NCI-H2107 treated with DMSO at 0.1 percent for 48 hours (cell line): ENCODE results near the gene LAMA2.

Source experiments
- DNase-seq: peaks from one replicate; lab custom pipeline; 2025; ENCODE audit not compliant: unreplicated experiment; lab: John Stamatoyannopoulos, UW

Gene LAMA2

DNA sequence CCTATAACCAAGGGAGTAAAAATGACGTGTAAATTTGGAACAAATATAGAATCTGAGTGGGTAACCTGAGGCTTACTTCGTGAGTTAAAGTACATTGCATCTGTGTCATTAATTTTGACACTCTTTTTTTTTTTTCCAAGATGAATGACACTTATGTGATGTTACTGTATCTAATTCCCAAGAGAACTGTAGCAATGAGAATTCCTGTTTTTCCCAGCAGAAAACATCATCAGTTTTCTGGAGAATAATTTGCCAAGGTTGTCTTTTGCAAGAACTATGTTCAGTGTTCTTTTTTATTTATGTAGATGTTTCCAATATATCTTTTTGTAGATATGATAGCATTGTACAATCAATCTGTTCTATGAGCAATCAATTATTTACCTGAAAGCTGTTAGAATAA, 543.4 kb downstream of the LAMA2 start:
- no peak for DNase-seq

DNA sequence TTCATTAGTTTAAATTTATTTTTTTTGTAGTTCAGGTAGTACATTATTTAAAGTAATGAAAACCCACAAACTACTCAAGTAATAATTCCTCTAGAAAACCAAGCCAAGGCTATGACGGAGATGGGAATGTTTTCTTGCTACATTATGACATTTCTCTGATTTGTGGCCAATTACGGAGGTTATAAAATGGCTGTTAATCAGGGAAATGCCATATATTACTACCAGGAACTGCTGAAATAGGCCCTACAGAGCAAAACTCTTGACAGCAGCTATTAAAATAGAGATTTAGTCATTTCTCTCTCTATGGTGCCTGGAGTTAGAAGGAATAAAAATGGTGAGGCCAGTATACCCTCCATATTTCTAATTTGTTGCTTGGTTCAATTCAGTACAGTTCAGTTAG, 547.0 kb downstream of the LAMA2 start:
- no peak for DNase-seq

DNA sequence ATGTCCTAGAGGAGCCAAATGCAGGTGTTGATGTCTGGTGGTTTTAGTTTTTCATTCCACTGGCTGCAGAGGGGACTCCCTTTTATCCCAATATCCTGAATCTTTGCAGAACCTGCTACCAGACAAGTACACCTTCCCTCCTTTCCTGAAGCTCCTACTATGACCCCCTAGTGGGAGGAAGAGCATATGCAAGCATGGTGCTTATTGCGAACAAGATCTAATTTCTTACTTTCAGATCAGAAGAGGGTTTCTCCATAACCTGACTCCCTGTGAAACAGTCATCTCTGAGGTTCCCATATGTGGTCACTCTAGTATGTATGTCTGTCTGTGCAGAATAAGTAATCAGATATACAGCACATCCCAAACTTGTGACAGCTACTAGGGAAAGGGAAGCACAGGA, 549.8 kb downstream of the LAMA2 start:
- DNase-seq, result no peak

DNA sequence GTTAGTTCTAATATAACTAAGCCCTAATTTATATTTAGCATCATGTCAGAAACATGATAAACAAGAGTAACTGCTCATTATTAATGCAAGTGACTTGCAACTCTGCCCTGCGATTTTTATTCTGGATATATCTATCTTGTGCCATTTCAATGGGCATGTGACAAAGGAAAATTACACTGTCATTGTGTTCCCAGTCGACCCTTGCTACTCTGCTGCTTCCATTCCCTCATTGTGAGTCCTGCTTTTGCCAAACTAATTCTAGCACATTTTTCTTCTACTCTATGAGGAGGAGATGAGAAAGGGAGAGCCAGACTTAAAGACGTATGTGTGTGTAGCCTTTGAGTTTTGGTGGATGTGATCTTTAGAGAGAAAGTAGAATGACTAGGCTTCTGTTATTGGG, 551.2 kb downstream of the LAMA2 start:
- no peak for DNase-seq

DNA sequence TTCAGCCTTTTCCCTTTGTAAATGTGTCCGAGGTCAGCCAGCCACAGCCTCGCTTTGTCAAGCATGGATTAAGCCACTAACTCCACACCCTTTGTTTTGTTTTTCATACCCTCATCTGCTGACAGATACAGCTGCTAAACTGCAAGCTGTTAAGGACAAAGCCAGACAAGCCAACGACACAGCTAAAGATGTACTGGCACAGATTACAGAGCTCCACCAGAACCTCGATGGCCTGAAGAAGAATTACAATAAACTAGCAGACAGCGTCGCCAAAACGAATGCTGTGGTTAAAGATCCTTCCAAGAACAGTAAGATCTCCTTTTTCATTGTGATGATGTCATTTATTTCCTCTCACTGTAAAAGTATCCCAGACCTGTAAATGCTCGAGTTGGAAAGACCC, 557.8 kb downstream of the LAMA2 start:
- no peak for DNase-seq

DNA sequence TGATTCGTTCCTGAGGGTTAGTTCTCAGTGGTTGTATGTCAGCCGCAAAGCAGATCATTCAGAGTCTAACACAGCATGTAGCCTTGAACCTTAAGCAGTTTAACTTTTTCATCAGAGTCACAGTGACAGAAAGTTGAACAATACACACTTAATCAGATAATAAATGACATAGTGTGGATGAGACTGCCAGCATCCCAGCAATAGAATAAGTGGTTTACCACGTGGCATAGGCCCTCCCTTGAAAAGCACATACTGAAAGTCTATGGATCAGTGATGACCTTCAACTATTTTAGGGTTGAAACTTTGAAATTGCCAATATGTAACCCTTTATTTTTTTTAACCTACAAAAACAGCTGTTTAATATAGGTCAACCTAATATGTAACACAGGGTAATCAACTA, 561.7 kb downstream of the LAMA2 start:
- no peak for DNase-seq

DNA sequence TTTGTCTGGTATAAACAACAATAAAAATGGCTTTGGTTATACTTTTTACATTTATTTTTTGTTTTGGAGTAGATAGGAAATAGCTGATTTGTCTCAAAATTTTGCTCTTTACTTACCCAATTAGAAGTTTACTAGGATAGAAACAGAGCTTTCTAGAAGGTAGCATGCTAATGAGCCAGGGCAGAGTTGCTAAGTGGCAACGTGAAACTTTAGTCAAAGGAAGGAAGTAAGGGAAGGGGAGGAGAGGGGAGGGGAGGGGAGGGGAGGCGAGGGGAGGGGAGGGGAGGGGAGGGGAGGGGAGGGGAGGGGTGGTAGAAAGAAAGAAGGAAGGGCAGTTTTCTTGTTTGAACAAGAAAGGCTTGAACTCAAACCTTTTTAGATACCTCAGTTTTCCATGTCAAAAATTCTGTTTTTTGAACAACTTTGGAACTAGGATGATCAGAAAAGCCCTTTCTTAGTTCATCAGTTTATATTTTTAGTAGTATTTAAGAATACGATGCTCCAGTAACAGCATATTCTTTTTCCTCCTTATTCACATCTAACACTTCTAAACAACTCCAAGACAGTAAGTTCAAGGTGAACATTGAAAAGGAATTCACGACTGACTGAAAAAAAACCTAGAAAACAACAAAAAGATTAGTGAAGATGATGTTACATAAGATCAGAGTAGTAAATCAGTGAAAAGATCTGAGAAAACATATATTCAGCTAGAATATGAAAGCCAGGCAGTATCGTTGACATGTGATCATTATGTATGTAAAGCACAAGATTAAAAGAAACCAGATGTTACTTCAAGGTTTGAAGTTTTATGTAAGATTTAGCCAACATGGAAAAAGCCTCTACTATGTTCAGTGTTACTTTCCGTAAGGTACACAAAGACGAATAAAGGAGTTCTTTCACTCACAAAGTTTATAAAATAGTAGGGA, 563.6 kb downstream of the LAMA2 start:
- no peak for DNase-seq

DNA sequence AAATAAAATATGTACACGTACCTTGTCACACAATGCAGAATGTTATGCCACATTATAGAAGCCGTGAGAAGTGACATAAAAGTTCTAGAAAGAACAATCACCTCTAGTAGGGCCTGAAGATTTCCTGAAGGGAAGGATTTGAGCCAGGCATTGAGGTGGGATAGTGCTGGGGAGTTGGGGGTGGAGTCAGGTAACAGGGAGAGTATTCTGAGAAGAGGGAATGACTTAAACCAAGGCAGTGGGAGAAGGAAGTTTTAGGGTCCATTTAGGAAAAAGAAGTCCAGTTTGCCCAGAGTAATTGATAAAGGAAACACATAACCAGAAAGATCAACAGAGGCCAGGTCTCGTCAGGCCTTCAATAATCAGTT, 564.2 kb downstream of the LAMA2 start:
- no peak for DNase-seq

DNA sequence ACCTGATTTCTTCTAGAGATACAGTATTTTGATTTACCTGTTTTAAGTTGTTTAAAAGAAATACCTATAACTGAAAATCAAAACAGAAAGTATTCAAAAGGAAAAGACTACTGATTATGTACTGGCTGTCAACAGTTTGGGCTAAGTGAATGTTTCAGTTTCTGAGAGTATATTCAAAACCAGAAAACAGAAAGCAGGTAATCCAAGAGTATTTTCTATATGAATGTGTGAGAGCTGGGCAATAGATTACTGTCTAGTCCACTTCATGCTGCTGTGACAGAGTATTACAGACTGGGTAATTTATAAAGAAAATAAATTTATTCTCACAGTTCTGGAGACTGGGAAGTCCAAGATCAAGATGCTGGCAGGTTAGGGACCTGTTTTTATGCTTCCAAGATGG, 566.0 kb downstream of the LAMA2 start:
- no peak for DNase-seq

DNA sequence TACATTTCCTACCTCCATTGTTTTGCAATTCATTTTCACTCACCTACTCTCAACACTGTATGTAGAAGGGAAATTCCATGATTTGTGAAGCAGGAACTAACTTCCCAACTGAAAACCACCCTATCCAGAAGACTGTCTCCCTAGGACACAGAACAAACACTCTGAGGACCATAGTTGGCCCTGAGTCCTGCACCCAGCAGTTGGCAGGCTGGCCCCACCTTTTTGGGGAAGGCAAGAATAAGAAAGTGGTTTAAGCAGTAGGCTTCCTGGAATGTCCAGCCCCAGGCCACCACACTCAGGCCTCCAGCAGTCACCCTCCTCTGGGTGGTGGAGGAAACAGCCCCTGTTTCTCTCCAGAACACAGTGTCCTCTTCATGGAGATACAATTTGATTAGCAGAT, 568.2 kb downstream of the LAMA2 start:
- no peak for DNase-seq

DNA sequence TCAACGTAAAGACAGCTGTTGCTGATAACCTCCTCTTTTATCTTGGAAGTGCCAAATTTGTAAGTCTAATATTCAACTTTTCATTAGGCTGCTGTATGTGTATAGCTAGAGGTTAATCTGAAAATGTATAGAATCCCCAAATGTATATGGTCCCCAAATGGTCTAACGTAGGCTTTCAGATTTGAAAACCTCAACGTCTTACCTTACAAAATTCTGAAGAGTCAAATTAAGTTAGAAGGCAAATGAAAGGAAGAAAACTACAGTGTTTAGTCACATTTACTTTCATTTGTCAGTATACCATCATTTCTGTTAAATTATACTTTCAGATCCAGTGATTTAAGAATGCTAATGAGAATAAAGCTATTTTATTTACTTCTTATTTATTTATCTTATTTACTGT, 570.1 kb downstream of the LAMA2 start:
- DNase-seq, result no peak

DNA sequence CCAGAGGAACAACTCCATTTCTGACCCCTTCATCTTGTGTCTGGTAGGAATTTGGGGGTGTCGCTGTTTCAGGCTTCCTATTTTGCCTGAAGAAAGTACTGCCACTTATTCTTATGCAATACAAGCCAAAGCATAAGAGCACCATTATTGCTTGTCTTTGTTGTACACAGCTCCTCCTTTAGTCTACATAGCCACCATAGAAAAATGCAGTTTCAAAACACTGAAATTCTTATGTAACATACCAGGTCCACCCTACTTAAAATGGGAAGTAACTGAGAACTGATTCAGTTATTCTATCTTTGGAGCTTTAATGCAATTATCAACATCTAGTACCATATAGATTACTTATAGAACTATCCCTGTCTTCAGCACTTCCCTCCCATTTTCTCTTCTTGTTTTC, 571.5 kb downstream of the LAMA2 start:
- DNase-seq, result no peak

DNA sequence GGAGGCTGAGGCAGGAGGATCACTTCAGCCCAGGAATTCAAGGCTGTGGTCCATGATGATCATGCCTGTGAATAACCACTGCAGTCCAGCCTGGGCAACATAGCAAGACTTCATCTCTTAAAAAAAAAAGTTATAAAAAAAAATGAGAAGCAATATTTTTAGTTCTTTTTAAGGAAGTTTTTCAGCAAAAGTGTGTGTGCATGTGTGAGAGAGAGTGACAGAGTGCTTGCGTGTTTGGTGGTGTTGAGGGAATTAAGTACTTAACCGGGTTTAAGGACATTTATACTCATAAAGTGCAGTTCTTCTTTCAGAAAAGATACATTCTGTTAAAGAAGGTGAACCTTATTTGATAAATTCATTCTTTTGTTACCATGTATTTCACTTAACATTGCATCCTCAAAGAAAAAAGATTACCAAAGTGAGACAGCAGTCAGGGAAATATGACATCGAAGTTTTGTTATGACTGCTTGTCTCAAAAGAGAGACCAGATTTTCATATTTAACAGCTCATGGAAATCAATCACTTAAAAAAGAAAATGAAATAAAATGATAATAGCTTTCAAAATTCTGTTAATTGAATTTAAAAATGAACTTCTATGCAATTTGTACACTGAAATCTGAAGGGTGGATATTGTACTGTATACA, 572.3 kb downstream of the LAMA2 start:
- no peak for DNase-seq

DNA sequence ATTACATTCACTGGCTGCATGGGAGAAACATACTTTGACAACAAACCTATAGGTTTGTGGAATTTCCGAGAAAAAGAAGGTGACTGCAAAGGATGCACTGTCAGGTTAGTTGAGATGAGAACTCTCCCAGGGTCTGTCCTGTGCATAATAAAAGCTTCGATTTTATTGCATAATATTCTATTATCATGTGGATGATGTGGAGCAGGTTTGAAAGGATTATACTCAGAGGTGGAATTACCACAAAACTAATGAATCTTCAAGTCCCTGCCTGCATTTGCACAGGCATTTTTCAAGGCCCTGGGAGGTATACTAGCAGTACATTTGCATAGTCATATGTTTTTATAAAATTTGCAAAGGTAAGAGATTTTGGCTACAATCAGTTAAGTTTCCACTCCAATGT, 577.3 kb downstream of the LAMA2 start:
- DNase-seq, result no peak

DNA sequence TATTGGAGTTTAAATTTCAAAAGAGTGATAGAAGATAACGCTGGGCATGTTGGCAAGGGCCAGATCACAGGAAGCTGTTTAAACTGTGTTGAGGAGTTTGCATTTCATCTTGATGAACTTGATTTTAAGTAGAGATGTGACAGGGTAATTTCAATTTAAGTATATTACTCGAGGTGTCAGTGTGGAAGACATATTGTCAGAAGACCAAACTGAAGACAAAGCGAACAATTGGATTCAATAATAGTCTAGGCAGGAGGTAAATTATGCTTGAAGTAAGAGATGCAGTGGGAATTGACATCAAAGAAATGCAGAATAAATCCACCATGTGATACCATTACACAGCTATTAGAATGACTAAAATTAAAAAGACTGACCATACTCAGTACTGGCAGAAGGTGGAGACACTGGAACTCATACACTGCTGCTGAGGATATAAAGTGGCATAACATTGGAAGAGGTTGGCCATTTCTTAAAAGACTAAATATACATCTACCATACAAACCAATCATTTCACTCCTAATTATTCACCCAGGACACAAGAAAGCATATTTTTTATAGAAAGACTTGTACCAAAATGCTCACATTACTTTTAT, 586.2 kb downstream of the LAMA2 start:
- no peak for DNase-seq

DNA sequence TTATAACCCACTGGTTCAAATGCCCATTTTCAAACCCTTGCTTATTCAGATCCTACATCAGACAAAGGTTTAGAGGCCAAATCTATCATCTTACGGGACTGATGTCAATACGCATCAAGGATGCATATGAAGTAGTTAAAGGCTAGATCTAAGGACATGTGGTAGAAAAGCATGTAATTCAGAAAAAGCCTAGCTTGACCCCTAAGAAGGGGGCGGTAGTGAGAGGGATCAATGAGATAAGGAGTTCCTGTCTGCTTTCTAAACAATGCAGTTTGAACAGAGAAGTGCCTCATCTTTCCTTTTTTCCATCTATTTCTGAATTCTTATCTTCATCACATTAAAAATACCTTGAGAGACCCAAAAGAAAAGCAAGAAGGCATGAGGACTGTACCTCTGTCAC, 589.3 kb downstream of the LAMA2 start:
- no peak for DNase-seq

DNA sequence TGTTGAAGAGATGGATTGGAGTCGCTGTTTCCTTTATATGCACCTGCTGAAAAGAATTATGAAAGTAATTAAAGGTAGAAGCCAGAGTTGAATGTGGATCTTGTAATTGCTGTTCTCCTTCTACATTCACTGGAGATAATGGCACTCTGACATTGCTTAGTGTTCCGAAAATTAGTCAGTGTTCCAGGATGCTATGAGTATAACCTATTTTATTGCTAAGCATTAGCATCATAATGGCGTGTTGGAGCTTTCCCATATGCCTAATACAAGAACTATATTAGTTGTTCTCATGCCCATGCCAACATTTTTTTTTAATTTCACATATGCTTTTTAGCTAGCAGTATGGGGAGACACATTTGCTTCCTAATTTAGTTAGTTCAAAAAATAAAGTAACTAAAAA, 590.6 kb downstream of the LAMA2 start:
- DNase-seq, result no peak

DNA sequence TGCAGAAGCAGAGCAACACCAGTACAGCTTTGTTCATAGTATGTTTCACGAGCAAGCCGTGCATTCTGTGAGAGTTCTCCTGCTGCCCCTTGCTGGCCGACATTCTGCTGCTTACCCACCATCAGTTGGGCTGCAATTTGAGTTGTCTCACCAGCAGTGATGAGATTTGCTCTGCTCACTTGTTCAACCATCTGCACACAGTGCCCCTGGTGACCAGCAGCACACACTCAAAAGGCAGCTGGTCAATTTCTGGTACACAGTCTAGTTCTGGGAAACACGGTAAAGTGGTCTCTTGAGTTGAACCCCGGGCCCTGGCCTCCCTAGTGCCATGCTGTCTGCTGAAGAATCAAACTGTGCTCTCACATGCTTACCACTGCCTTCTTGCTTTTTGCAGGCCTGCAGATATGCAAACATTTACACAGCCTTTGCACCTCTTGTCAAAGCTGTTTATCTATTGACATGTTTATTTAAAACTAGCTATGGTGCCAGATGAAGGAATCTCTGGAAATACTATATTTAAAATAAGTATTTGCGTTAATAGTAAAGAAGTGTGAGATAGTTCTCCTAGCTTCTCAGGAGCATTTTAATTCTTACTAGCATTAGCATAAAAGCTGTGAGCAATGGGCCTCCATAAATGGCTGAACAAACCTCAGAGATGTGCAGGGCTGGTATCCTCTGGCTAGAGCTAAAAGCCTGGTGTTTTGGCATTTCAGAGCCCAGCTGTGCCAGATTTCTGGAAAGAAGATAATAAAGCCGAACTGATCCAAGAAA, 592.7 kb downstream of the LAMA2 start:
- no peak for DNase-seq

DNA sequence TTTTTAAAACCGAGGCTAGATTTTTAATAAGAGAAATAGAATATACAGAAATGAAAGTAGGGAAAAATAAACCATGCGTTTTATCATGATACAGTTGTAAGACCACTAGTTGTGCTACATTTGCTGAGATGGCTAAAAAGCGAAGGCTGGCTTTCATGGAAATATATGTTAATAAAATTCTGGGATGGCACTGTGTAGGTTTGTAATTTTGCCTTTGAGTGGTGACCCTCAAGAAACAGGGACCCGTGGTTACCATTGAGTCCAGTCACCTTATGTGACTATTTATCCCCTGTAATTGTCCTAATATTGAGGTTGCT, 593.3 kb downstream of the LAMA2 start:
- no peak for DNase-seq

DNA sequence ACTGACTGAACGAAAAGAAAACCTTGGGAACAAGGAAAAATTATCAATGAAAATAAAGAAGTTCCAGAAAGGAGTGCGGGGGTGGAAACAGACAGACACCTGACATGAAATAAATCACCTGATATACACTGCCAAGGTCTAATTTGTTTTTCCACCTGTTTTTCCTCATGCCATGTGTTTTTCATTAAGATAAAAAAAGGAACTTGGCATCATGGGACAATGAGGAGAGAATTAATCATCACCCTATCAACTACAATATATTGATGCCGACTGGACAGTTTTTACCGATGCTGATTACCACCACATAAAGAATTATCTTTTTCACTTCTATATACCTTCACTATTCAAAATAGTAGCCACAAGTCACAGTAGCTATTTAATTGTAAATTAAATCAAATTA, 593.9 kb downstream of the LAMA2 start:
- no peak for DNase-seq

DNA sequence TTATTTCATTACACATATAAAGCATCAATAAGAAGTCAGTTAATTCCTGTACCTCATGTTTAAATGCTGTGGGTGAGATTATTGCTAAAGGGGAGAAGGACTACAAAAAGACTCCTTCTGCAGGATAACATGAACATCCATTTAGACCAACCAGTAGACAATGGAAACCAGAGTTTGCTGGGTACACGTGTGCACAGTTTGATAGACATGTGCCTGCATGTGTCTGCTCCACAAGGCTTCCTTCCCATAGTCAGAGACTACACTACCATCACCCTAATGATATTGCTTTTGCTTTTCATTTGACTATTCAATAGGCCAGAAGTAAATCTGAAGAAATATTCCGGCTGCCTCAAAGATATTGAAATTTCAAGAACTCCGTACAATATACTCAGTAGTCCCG, 595.4 kb downstream of the LAMA2 start:
- DNase-seq, result no peak

DNA sequence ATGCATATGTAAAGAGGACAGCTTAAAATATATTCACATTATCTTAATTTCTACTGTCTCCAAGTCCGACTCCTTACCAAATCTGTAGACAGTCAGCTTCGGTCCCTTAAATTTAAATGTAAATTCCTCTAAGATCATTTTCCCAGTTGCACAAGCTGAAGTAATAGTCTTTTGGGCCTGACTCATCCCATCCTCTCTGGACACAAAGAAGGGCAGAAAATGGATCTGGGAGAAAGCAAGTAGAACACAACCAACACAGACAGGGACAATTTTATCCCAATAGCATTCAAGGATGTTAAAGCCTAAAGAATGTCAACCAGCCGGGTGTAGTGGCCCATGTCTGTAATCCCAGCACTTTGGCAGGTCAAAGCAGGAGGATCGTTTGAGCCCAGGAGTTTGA, 598.8 kb downstream of the LAMA2 start:
- no peak for DNase-seq
